Cerebellar nuclear complex (tissue), 1 donor: ENCODE data around the gene SPATA25.

Experiments used
- DNase-seq, 2 experiments: peaks; one replicate each; lab custom pipeline; 2025; lab: John Stamatoyannopoulos, UW

Gene SPATA25

GRCh38 chr20:45836841-45837240 lies 50.6 kb downstream of the SPATA25 start:
- no peak for DNase-seq
